Activated T-cell treated with anti-CD3 and anti-CD28 coated beads, Interleukin-2, amount 50 U/mL, for 4 hours (primary cell): Measurements from ENCODE around the gene TUBA4A. TPM values are rescaled to one million over a fixed set of nuclear protein-coding genes. Genes with fewer than 3 reads are reported as not detected.
"Not testable (repeated sequence)": the region's sequence is repeated elsewhere in the genome, so short reads cannot be mapped to it uniquely, and the experiment has no call there.

Experiments
- ATAC-seq, 2 donors: fragments of 200-7000 bp; cut with Tn5 transposase; one replicate each; pipeline ENCODE4 v1.10.0; 2021
- DNase-seq: peaks from one replicate; pipeline ENCODE4 v3.0.0-alpha.2; 2020
- H3K27me3 Mint-ChIP-seq: one replicate; pipeline ENCODE4 v1.8.0; 2021; ENCODE audit warnings: low read depth, mixed read lengths
- H3K36me3 Mint-ChIP-seq: one replicate; pipeline ENCODE4 v1.8.0; 2022; ENCODE audit warnings: mixed read lengths; ENCODE audit not compliant: insufficient read depth
- H3K4me1 Mint-ChIP-seq: one replicate; pipeline ENCODE4 v1.8.0; 2021; ENCODE audit warnings: low read depth, mixed read lengths
- H3K4me3 Mint-ChIP-seq: one replicate; pipeline ENCODE4 v1.8.0; 2021; ENCODE audit warnings: mild to moderate bottlenecking, moderate library complexity, mixed read lengths
- H3K9me3 Mint-ChIP-seq: one replicate; pipeline ENCODE4 v1.8.0; 2021; ENCODE audit warnings: mixed read lengths
- total RNA-seq, 3 donors: library from RNA; stranded (reverse); gene quantifications; one replicate each; pipeline ENCODE4 v1.2.1, GENCODE V29; 2021

The TUBA4A gene
- total RNA-seq, 3 donors from 2014 or later, result 167 to 201 (median 190) TPM

DNA sequence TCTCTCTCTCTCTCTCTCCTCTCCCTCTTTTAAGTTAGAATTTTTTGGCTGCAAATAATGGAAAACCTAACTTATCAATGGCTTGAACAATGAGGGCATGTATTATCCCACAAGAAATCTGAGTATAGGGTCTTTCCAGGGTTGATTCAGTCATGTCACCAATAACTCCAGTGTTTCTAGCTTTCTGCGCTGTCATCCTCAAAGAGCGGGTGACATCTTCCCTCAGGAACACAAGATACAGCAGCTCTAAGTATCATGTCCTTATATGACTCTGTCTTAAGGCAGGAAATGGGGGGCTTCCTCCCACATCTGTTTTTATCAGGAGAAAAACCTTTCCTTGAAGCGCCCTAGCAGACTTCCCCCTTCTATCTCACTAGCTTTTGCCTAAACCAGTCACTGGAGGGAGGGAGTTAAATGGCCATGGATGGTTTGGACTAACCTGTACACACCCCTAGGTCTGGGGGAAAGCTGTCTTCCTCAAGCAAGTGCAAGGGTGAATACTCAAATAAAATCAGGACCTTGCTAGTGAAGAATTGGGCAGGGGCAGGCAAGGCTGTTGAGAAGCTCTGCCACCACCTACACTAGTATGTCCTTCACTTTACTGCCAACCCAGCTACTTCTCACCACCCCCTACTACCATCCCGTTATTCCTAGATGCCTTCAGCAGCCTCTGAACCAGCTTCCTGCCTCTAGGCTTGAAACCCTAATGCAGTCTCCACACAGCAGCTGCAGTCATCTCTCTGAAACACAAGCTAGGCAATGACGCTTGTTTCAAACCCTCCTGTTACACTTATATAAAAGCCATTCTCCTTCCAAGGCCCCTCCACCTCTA is 7.5 kb upstream of the TUBA4A start:
- DNase-seq (no peak), ATAC-seq (no peak)
- no peak overlapping the region for H3K4me3 Mint-ChIP-seq
- H3K4me1 Mint-ChIP-seq, result no peaks in the 10 kb centered on the region
- no peaks in the 10 kb centered on the region for H3K9me3 Mint-ChIP-seq
- H3K27me3 Mint-ChIP-seq, result no peaks in the 10 kb centered on the region
- no peaks in the 10 kb centered on the region for H3K36me3 Mint-ChIP-seq

- not testable (repeated sequence) for H3K9me3 Mint-ChIP-seq, H3K36me3 Mint-ChIP-seq, H3K4me3 Mint-ChIP-seq, DNase-seq, ATAC-seq, H3K27me3 Mint-ChIP-seq
- peaks cover 14% of the 10 kb centered on the region for H3K4me1 Mint-ChIP-seq
These were observed 5.2 kb upstream of the TUBA4A start for GRCh38 chr2:219258942-219259341.

GRCh38 chr2:219254590-219255201 is 978 bp upstream of the TUBA4A start:
- DNase-seq (peak; percentile 37), ATAC-seq (peak; percentile 51 to 60)
- Mint-ChIP-seq H3K4me1 (peaks cover 43% of the 10 kb centered on the region), H3K27me3 (no peaks in the 10 kb centered on the region), H3K9me3 (no peaks in the 10 kb centered on the region), H3K4me3 (peak overlapping the region; percentile 86), H3K36me3 (peaks cover 20% of the 10 kb centered on the region)

DNA sequence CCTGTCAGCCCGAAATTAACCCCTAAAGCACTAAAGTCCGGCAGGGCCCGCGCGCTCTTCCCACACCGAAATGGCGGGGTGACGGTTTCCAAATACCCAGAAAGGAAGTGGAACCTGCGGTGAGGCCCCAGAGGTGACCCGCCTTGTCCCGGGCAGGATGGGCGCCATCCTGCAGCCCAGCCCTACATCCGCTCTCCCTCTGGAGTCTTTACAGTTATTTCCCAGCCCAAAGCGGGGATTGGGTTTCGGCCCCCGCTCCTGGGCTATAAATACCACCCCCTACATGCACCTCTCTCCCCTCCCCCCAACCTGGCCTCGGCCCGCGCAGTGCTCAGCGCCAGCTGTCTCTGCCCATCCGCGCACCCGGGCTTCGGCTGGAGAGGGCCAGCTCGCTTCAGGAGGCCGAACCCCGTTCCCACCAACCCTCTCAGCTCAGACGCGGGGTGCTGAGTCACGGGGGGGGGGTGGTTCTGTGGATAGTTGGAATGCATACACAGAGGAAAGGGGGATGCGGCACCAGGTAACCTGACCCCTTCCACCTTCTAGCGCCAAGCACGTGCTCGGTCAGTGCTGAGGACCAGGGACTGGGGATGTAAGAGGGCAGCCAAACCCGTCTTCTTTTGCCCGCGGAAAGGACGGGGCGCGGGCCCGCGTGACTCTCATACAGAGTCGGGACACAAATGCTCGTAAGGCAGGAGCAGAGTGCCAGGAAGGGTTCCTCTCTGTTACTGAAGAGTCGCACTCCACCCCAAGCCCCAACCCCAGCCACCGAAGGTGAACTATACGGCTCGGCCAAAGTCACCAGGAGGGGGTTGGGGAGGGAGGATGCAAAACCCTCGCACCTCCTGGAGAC is 592 bp downstream of the TUBA4A start, which contains the start of gene TUBA4B:
Gene TUBA4B, plus strand, starts transcription at position 344 of the 853 bp plus-strand sequence. Its CDS starts 165 bp downstream, at position 509.
- Mint-ChIP-seq H3K27me3 (no peaks in the 10 kb centered on the region), H3K9me3 (no peaks in the 10 kb centered on the region), H3K4me3 (peak within 1 kb of the TSS; percentile 86), H3K4me1 (peaks cover 59% of the 10 kb centered on the region), H3K36me3 (peaks cover 29% of the 10 kb centered on the region)
- peak; percentile 15 to 16 for ATAC-seq
- peak; percentile 36 for DNase-seq

GRCh38 chr2:219252570-219252899 is 1.2 kb downstream of the TUBA4A start:
- DNase-seq, result peak; percentile 34
- Mint-ChIP-seq H3K36me3 (peaks cover 30% of the 10 kb centered on the region), H3K4me1 (peaks cover 64% of the 10 kb centered on the region), H3K27me3 (no peaks in the 10 kb centered on the region), H3K9me3 (no peaks in the 10 kb centered on the region), H3K4me3 (peak overlapping the region; percentile 86)
- ATAC-seq, result no peak

DNA sequence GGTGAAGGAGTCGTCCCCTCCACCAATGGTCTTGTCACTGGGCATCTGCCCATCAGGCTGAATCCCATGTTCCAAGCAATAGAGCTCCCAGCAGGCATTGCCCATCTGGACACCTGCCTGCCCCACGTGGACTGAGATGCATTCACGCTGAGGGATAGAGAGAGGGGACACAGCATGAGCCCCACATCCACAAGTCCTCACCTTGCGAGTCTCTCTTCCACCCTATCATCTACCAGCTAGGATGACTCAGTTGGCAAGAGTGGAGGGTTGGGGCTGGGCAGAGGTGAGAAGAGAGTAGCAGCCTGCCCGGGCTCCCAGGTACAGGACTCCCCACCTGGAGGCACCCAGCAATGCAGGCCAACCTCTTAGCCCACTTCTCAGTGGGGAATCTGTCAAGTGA is 1.6 kb downstream of the TUBA4A start:
- Mint-ChIP-seq H3K4me3 (peak overlapping the region; percentile 86), H3K9me3 (no peaks in the 10 kb centered on the region), H3K27me3 (no peaks in the 10 kb centered on the region), H3K4me1 (peaks cover 69% of the 10 kb centered on the region), H3K36me3 (peaks cover 30% of the 10 kb centered on the region)
- DNase-seq (peak; percentile 36), ATAC-seq (no peak)

DNA sequence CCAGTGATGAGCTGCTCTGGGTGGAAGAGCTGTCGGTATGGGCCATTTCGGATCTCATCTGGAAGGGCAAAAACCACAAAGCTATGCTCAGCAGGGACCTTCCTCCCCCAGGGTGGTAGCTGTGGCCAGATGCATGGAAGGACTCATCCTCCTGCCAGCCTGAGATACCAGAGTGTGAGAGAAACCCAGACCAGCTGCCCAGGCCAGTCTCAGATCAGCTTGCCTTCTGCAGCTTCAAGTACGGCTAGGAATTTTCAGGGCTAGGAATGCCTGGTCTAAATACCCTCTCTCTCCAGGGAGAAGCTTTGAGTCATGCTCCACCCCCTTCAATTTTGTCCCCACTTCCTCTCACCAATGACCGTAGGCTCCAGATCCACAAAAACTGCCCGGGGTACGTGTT is 2.1 kb downstream of the TUBA4A start:
- Mint-ChIP-seq H3K4me3 (peak overlapping the region; percentile 86), H3K36me3 (peaks cover 30% of the 10 kb centered on the region), H3K27me3 (no peaks in the 10 kb centered on the region), H3K4me1 (peaks cover 73% of the 10 kb centered on the region), H3K9me3 (no peaks in the 10 kb centered on the region)
- no peak for DNase-seq
- no peak for ATAC-seq

GRCh38 chr2:219250049-219250781 is 3.5 kb downstream of the TUBA4A start:
- Mint-ChIP-seq H3K27me3 (no peaks in the 10 kb centered on the region), H3K9me3 (no peaks in the 10 kb centered on the region), H3K4me1 (peaks cover 74% of the 10 kb centered on the region), H3K36me3 (peaks cover 30% of the 10 kb centered on the region), H3K4me3 (peak overlapping the region; percentile 86)
- no peak for ATAC-seq
- DNase-seq, result no peak

DNA sequence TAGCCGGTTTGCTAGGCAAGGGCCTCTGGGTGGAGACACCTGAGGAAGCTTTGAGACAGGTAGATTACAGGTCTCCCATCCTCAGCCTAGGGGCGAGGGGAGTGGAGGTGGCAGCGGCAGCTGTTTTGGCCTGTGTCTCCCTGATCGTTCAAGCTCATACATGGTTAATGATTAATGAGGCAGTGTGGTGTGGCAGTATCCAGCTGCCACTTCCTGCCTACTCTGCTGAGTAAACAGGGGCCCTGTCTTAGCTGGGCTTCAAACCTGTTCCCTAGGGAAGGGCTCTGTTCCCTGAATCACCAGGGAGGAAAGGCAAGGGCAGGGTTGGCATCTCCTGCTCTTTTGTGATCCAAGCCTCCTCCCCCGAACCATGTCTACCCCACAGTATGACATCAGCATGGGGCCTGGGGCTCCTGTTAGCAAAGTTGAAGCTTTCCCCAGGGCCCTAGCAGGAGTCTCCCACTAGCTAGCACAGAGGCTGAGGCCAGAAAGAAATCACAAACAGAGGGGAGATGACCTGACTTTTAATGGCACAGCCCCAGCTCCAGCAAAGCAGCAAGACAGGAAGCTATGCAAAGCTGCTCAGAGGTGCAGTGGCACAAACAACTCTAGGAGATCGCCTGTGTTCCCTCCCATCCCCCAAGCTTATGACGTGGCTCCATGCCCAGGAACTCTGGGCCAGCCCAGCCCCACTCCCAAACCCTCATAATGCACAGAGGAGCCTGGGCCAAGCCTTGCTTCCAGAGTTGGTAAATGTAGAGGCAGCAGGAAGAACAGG is 4.3 kb downstream of the TUBA4A start:
- Mint-ChIP-seq H3K27me3 (no peaks in the 10 kb centered on the region), H3K36me3 (peaks cover 30% of the 10 kb centered on the region), H3K4me3 (peak overlapping the region; percentile 86), H3K4me1 (peaks cover 74% of the 10 kb centered on the region), H3K9me3 (no peaks in the 10 kb centered on the region)
- ATAC-seq, result no peak
- peak; percentile 29 for DNase-seq

DNA sequence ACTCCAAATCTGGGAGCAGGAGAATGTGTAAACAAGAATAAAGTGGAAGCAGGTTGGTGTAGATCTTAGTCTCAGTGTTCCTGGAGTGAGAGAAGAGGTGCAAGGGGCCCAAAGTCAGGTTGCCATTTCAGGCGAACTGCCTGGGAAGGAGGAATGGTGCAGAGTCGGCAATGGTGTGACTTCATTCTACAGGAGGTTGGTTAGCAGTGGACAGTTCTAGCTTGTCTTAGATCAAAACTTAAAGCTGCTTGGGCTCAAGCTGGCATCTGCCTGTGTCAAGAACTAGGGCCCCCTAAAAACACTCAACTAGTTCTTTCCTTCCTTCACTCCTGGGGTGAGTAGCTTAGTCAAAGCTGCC is 4.9 kb downstream of the TUBA4A start:
- Mint-ChIP-seq H3K36me3 (peaks cover 30% of the 10 kb centered on the region), H3K4me3 (peak overlapping the region; percentile 86), H3K27me3 (no peaks in the 10 kb centered on the region), H3K4me1 (peaks cover 77% of the 10 kb centered on the region), H3K9me3 (no peaks in the 10 kb centered on the region)
- no peak for ATAC-seq
- no peak for DNase-seq

- H3K4me1 Mint-ChIP-seq, result peaks cover 80% of the 10 kb centered on the region
- H3K9me3 Mint-ChIP-seq, result no peaks in the 10 kb centered on the region
- ATAC-seq, result peak; percentile 57 to 66
- H3K36me3 Mint-ChIP-seq, result peaks cover 30% of the 10 kb centered on the region
- H3K4me3 Mint-ChIP-seq, result peak overlapping the region; percentile 62
- DNase-seq, result peak; percentile 63
- H3K27me3 Mint-ChIP-seq, result no peaks in the 10 kb centered on the region
These were observed 5.8 kb downstream of the TUBA4A start for GRCh38 chr2:219247678-219248642.

- H3K4me3 Mint-ChIP-seq, result peak overlapping the region; percentile 97
- DNase-seq, result no peak
- no peaks in the 10 kb centered on the region for H3K27me3 Mint-ChIP-seq
- H3K9me3 Mint-ChIP-seq, result no peaks in the 10 kb centered on the region
- ATAC-seq, result no peak
- H3K36me3 Mint-ChIP-seq, result peaks cover 24% of the 10 kb centered on the region
- H3K4me1 Mint-ChIP-seq, result peaks cover 70% of the 10 kb centered on the region
These were observed 7.2 kb downstream of the TUBA4A start for GRCh38 chr2:219246559-219246958.
